ENCODE measurements around the gene TSPYL2. TPM values are rescaled to one million over a fixed set of nuclear protein-coding genes. Genes with fewer than 3 reads are reported as not detected.
A peak's percentile ranks its signal among the peaks of the same experiment; 100 is the strongest.

The TSPYL2 gene
- total RNA-seq, 1 experiment from 2014 or later, result 39.3 TPM

- TF ChIP-seq CTCF (IDR thresholded peaks at IDR 0.05; ENCODE audit: unreplicated experiment), result no peak
- peaks cover 25% of the 10 kb centered on the region for H3K36me3 Mint-ChIP-seq (ENCODE audit: insufficient read depth, unreplicated experiment)
- peaks cover 57% of the 10 kb centered on the region for H3K27me3 Mint-ChIP-seq (ENCODE audit: insufficient read depth, unreplicated experiment)
- H3K27ac Mint-ChIP-seq (ENCODE audit: low read depth, unreplicated experiment), result peak overlapping the region; percentile 58
- no peak for DNase-seq (ENCODE audit: unreplicated experiment)
- H3K4me3 Mint-ChIP-seq (ENCODE audit: unreplicated experiment), result no peak overlapping the region
- H3K4me1 Mint-ChIP-seq (ENCODE audit: insufficient read depth, unreplicated experiment), result peaks cover 39% of the 10 kb centered on the region
- no TSS peak for BruUV-seq (replicated peaks)
- CTCF ChIA-PET, result interaction anchor here (0.6 to 4.1 kb wide), 6 partner anchors 12 to 676 kb away, joined by 3 to 34 read pairs (median 4); no protein-coding TSS in a partner anchor
- intact Hi-C loops (cut with micrococcal nuclease), result loop anchor here (1.0 kb wide), 1 partner anchor 19 kb away; no protein-coding TSS in a partner anchor
- no peaks in the 10 kb centered on the region for H3K9me3 Mint-ChIP-seq (ENCODE audit: unreplicated experiment)
- POLR2A ChIA-PET, result interaction anchor here (1.0 to 5.4 kb wide), 3 partner anchors 18 to 136 kb away, joined by 3 to 56 read pairs (median 4); no protein-coding TSS in a partner anchor
These were observed 7.8 kb downstream of the TSPYL2 start for GRCh38 chrX:53089925-53090324.

GRCh38 chrX:53091354-53091753, 9.2 kb downstream of the TSPYL2 start:
- CTCF ChIA-PET, result interaction anchor here (0.6 to 4.1 kb wide), 4 partner anchors 10 to 95 kb away, joined by 3 to 34 read pairs (median 4); no protein-coding TSS in a partner anchor
- peak overlapping the region; percentile 58 for H3K27ac Mint-ChIP-seq (ENCODE audit: low read depth, unreplicated experiment)
- no TSS peak for BruUV-seq (replicated peaks)
- intact Hi-C loops (cut with micrococcal nuclease), result no loop called here
- H3K4me1 Mint-ChIP-seq (ENCODE audit: insufficient read depth, unreplicated experiment), result peaks cover 30% of the 10 kb centered on the region
- peaks cover 12% of the 10 kb centered on the region for H3K36me3 Mint-ChIP-seq (ENCODE audit: insufficient read depth, unreplicated experiment)
- H3K4me3 Mint-ChIP-seq (ENCODE audit: unreplicated experiment), result no peak overlapping the region
- peaks cover 56% of the 10 kb centered on the region for H3K27me3 Mint-ChIP-seq (ENCODE audit: insufficient read depth, unreplicated experiment)
- no peak for DNase-seq (ENCODE audit: unreplicated experiment)
- H3K9me3 Mint-ChIP-seq (ENCODE audit: unreplicated experiment), result no peaks in the 10 kb centered on the region
- POLR2A ChIA-PET, result interaction anchor here (0.6 to 5.4 kb wide), 3 partner anchors 19 to 133 kb away, joined by 3 to 56 read pairs (median 3); partner anchors contain the start of gene KDM5C
- TF ChIP-seq CTCF (IDR thresholded peaks at IDR 0.05; ENCODE audit: unreplicated experiment), result no peak

GRCh38 chrX:53093177-53093655, 11.0 kb downstream of the TSPYL2 start:
- peak; percentile 40 for TF ChIP-seq CTCF (IDR thresholded peaks at IDR 0.05; ENCODE audit: unreplicated experiment)

GRCh38 chrX:53093748-53094581, 11.8 kb downstream of the TSPYL2 start, which contains the start of gene KANTR:
Gene KANTR (plus strand): TSS chrX:53094142. CDS start chrX:53124273, 30,131 bp downstream.
- H3K27ac Mint-ChIP-seq (ENCODE audit: low read depth, unreplicated experiment), result peak within 1 kb of the TSS; percentile 4
- CTCF ChIA-PET, result interaction anchor here (0.7 kb wide), 2 partner anchors 20 to 117 kb away, joined by 3 read pairs; no protein-coding TSS in a partner anchor
- POLR2A ChIA-PET, result interaction anchor here (0.8 to 1.6 kb wide), 4 partner anchors 11 to 131 kb away, joined by 4 to 12 read pairs (median 4); partner anchors contain the start of genes KDM5C and TSPYL2
- DNase-seq (ENCODE audit: unreplicated experiment), result peak; percentile 94
- no TSS peak for BruUV-seq (replicated peaks)
- peaks cover 41% of the 10 kb centered on the region for H3K27me3 Mint-ChIP-seq (ENCODE audit: insufficient read depth, unreplicated experiment)
- H3K4me3 Mint-ChIP-seq (ENCODE audit: unreplicated experiment), result peak within 1 kb of the TSS; percentile 83
- peaks cover 7% of the 10 kb centered on the region for H3K4me1 Mint-ChIP-seq (ENCODE audit: insufficient read depth, unreplicated experiment)
- no peaks in the 10 kb centered on the region for H3K9me3 Mint-ChIP-seq (ENCODE audit: unreplicated experiment)
- intact Hi-C loops (cut with micrococcal nuclease), result loop anchor here (1.0 kb wide), 2 partner anchors 23 to 130 kb away; no protein-coding TSS in a partner anchor
- peaks cover 8% of the 10 kb centered on the region for H3K36me3 Mint-ChIP-seq (ENCODE audit: insufficient read depth, unreplicated experiment)
- TF ChIP-seq CTCF (IDR thresholded peaks at IDR 0.05; ENCODE audit: unreplicated experiment), result no peak

More at GRCh38 chrX:53093177-53093655, 11.0 kb downstream of the TSPYL2 start:
- ChIA-PET POLR2A (no interaction called here), CTCF (interaction anchor here (0.6 kb wide), 1 partner anchor 25 kb away, joined by 3 read pairs; no protein-coding TSS in a partner anchor)
- DNase-seq (ENCODE audit: unreplicated experiment), result peak; percentile 82
- Mint-ChIP-seq H3K27ac (ENCODE audit: low read depth, unreplicated experiment) (peak overlapping the region; percentile 4), H3K4me1 (ENCODE audit: insufficient read depth, unreplicated experiment) (peaks cover 14% of the 10 kb centered on the region), H3K36me3 (ENCODE audit: insufficient read depth, unreplicated experiment) (peaks cover under 1% of the 10 kb centered on the region), H3K9me3 (ENCODE audit: unreplicated experiment) (no peaks in the 10 kb centered on the region), H3K27me3 (ENCODE audit: insufficient read depth, unreplicated experiment) (peaks cover 40% of the 10 kb centered on the region), H3K4me3 (ENCODE audit: unreplicated experiment) (peak overlapping the region; percentile 83)
- intact Hi-C loops (cut with micrococcal nuclease), result loop anchor here (1.0 kb wide), 2 partner anchors 22 to 131 kb away; no protein-coding TSS in a partner anchor
- no TSS peak for BruUV-seq (replicated peaks)
